ENCODE results near the gene LIMCH1.

LIMCH1 gene

DNA sequence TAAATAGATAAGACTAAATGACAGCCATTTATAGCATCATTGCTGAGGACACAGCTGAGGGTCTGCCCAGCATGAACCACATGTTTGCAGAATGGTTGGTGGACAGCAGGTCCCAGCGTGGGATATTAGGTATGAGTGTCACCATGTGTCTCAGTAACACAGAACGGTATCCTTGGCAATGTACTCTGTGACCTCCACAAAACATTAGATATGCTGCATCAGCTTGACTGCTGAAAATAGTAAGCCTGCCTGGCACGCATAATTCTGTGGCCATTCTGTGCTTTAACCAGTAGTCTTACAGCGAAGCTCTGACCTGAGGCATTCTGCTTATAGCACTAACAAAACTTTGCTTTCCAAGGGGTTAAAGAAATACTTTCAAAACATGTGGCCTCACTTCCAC, 32.0 kb downstream of the LIMCH1 start:
- DNase-seq (ENCODE audit: extremely low spot score): no peak
- ChIA-PET POLR2A (no interaction called here), CTCF (no interaction called here)
- TF ChIP-seq, protein P1, sequence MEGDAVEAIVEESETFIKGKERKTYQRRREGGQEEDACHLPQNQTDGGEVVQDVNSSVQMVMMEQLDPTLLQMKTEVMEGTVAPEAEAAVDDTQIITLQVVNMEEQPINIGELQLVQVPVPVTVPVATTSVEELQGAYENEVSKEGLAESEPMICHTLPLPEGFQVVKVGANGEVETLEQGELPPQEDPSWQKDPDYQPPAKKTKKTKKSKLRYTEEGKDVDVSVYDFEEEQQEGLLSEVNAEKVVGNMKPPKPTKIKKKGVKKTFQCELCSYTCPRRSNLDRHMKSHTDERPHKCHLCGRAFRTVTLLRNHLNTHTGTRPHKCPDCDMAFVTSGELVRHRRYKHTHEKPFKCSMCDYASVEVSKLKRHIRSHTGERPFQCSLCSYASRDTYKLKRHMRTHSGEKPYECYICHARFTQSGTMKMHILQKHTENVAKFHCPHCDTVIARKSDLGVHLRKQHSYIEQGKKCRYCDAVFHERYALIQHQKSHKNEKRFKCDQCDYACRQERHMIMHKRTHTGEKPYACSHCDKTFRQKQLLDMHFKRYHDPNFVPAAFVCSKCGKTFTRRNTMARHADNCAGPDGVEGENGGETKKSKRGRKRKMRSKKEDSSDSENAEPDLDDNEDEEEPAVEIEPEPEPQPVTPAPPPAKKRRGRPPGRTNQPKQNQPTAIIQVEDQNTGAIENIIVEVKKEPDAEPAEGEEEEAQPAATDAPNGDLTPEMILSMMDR (IDR thresholded peaks at IDR 0.05; ENCODE audit: control extremely low read depth, extremely low read depth, low read depth, missing control alignments): no peak

DNA sequence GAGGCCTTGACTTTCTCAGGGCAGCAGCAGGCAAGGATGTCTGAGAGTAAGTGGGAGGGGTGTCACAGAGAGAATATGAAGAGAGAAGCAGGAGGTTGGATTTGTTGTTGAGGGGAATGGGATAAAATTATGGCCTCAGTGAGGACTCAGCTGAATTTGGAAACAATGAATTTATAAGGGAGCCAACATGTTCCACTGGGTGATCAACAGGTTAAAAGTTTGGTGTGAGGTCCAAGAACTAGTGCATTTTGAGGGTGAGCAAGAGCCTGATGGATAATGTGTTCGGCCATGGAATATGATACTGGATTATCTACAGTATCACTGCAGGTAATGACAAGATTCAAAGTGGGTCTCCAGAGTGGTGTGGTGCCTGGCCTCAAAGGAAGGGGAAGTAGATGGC, 33.5 kb downstream of the LIMCH1 start:
- no peak for DNase-seq (ENCODE audit: extremely low spot score)
- ChIA-PET POLR2A (no interaction called here), CTCF (no interaction called here)
- TF ChIP-seq, protein P1 (IDR thresholded peaks at IDR 0.05; ENCODE audit: control extremely low read depth, extremely low read depth, low read depth, missing control alignments): no peak

GRCh38 chr4:41572516-41572915, 34.6 kb downstream of the LIMCH1 start:
- no peak for DNase-seq (ENCODE audit: extremely low spot score)
- ChIA-PET CTCF (no interaction called here), POLR2A (no interaction called here)
- TF ChIP-seq, protein P1 (IDR thresholded peaks at IDR 0.05; ENCODE audit: control extremely low read depth, extremely low read depth, low read depth, missing control alignments): no peak

DNA sequence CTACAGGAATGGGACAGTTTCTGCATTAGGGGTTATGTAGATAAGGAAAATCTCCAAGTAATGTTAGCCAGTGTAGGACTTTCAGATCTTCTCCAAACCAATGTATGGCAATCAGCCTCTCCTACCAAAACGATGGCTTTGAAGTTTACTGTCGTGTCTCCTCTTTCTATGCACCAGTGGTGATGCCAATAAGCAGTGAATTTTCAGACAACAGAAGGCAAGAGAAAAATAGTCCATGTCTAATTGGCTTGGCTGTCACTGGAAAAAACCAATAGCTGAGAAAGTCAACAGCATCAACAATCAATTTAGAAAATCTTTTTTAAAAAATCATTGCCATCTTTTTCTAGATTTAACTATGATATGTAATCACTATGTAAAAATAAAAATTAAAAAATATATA, 35.0 kb downstream of the LIMCH1 start:
- ChIA-PET POLR2A (no interaction called here), CTCF (no interaction called here)
- TF ChIP-seq, protein P1 (IDR thresholded peaks at IDR 0.05; ENCODE audit: control extremely low read depth, extremely low read depth, low read depth, missing control alignments): no peak
- DNase-seq (ENCODE audit: extremely low spot score): no peak

DNA sequence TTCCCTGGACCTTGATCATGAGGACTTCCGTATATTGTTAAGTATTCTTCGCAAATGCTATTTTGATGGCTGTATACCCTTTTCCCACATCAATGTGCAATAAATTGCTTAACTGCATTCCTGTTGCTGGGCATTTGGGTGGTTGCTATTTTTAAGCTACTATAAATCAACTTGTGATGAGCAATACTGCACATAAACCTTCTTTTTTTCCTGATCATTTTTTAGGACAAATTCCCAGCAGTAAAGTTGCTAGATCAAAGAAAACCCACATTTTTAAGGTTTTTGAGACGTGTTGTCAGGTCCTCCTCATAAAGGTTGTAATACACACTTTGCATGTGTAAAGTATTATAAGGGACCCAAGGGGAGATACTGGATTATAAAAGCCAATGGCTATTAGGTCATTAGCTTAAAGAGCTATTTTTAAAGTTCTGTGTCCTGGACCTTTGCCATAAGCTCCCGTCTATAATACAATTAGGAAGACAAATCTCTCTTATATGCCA, 35.6 kb downstream of the LIMCH1 start:
- ChIA-PET CTCF (no interaction called here), POLR2A (no interaction called here)
- TF ChIP-seq, protein P1 (IDR thresholded peaks at IDR 0.05; ENCODE audit: control extremely low read depth, extremely low read depth, low read depth, missing control alignments): no peak
- DNase-seq (ENCODE audit: extremely low spot score): no peak

- ChIA-PET CTCF (interaction anchor here (1.0 to 1.1 kb wide), 2 partner anchors 8 to 32 kb away, joined by 3 read pairs; no protein-coding TSS in a partner anchor), POLR2A (no interaction called here)
- no peak for DNase-seq (ENCODE audit: extremely low spot score)
- TF ChIP-seq, protein P1 (IDR thresholded peaks at IDR 0.05; ENCODE audit: control extremely low read depth, extremely low read depth, low read depth, missing control alignments): no peak
Observed at GRCh38 chr4:41575207-41575606, 37.2 kb downstream of the LIMCH1 start.

DNA sequence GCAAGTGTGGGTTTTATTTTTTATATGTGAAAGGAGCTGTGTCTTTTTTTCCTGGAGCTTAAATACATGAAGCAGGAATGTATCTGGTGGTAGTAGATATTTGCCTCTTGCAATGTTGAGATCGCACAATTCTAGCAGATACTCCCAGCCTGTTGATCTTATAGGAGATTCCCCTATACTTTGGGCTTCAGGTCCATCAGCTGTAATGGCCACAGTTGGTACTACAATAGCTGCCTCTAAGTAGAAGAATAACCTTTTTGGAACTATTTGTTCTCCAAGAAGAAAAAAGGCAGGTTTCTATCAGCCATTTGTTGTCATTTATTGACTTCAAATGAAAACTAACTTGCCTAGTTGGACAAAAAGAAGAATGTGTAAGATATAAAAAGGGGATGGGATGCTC, 37.7 kb downstream of the LIMCH1 start:
- no peak for DNase-seq (ENCODE audit: extremely low spot score)
- TF ChIP-seq, protein P1 (IDR thresholded peaks at IDR 0.05; ENCODE audit: control extremely low read depth, extremely low read depth, low read depth, missing control alignments): no peak
- CTCF ChIA-PET: interaction anchor here (1.0 to 1.1 kb wide), 2 partner anchors 9 to 32 kb away, joined by 3 read pairs; no protein-coding TSS in a partner anchor
- POLR2A ChIA-PET: no interaction called here
